ENCODE results near the gene ANKS1A.

DNA sequence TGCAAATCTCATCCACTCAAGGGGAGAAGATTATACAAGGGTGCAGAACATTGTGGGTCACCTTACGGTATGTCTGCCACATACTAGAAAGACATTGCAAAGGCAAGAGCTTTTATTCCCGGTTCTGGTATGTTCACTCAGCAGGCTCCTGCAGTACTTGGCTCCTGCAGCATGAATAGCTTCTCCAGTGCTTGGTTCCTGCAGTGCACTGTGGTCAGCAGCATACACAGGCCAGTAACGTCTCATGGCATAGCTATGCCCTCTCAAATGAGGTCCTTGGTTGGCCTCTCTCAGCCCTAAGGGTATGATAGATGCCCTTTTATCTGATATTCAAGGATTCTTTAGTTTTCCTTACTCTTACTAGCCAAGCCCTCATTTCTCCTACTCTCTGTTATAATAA, 239.4 kb downstream of the ANKS1A start:
- TF ChIP-seq, protein P1, sequence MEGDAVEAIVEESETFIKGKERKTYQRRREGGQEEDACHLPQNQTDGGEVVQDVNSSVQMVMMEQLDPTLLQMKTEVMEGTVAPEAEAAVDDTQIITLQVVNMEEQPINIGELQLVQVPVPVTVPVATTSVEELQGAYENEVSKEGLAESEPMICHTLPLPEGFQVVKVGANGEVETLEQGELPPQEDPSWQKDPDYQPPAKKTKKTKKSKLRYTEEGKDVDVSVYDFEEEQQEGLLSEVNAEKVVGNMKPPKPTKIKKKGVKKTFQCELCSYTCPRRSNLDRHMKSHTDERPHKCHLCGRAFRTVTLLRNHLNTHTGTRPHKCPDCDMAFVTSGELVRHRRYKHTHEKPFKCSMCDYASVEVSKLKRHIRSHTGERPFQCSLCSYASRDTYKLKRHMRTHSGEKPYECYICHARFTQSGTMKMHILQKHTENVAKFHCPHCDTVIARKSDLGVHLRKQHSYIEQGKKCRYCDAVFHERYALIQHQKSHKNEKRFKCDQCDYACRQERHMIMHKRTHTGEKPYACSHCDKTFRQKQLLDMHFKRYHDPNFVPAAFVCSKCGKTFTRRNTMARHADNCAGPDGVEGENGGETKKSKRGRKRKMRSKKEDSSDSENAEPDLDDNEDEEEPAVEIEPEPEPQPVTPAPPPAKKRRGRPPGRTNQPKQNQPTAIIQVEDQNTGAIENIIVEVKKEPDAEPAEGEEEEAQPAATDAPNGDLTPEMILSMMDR (conservative IDR thresholded peaks at IDR 0.05; ENCODE audit: low read depth in 2 of 2), result no peak
- TF ChIP-seq POLR2AphosphoS5 (IDR thresholded peaks at IDR 0.05; ENCODE audit: low read depth), result no peak
- TF ChIP-seq EZH2phosphoT487 (IDR thresholded peaks at IDR 0.05; ENCODE audit: unreplicated experiment), result no peak
- no peak for TF ChIP-seq EZH2 (IDR thresholded peaks at IDR 0.05; ENCODE audit: low read depth, unreplicated experiment)
- TF ChIP-seq CREB1 (CRISPR knock-in tag; IDR thresholded peaks at IDR 0.05; ENCODE audit: low read depth), result no peak
- TF ChIP-seq, protein P2, sequence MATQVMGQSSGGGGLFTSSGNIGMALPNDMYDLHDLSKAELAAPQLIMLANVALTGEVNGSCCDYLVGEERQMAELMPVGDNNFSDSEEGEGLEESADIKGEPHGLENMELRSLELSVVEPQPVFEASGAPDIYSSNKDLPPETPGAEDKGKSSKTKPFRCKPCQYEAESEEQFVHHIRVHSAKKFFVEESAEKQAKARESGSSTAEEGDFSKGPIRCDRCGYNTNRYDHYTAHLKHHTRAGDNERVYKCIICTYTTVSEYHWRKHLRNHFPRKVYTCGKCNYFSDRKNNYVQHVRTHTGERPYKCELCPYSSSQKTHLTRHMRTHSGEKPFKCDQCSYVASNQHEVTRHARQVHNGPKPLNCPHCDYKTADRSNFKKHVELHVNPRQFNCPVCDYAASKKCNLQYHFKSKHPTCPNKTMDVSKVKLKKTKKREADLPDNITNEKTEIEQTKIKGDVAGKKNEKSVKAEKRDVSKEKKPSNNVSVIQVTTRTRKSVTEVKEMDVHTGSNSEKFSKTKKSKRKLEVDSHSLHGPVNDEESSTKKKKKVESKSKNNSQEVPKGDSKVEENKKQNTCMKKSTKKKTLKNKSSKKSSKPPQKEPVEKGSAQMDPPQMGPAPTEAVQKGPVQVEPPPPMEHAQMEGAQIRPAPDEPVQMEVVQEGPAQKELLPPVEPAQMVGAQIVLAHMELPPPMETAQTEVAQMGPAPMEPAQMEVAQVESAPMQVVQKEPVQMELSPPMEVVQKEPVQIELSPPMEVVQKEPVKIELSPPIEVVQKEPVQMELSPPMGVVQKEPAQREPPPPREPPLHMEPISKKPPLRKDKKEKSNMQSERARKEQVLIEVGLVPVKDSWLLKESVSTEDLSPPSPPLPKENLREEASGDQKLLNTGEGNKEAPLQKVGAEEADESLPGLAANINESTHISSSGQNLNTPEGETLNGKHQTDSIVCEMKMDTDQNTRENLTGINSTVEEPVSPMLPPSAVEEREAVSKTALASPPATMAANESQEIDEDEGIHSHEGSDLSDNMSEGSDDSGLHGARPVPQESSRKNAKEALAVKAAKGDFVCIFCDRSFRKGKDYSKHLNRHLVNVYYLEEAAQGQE (IDR thresholded peaks at IDR 0.05; ENCODE audit: unreplicated experiment), result no peak
- TF ChIP-seq JUNB (IDR thresholded peaks at IDR 0.05; ENCODE audit: unreplicated experiment), result no peak
- TF ChIP-seq, protein P3, sequence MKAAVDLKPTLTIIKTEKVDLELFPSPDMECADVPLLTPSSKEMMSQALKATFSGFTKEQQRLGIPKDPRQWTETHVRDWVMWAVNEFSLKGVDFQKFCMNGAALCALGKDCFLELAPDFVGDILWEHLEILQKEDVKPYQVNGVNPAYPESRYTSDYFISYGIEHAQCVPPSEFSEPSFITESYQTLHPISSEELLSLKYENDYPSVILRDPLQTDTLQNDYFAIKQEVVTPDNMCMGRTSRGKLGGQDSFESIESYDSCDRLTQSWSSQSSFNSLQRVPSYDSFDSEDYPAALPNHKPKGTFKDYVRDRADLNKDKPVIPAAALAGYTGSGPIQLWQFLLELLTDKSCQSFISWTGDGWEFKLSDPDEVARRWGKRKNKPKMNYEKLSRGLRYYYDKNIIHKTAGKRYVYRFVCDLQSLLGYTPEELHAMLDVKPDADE (IDR thresholded peaks at IDR 0.05), result no peak
- TF ChIP-seq ZNF114 (CRISPR knock-in tag; IDR thresholded peaks at IDR 0.05), result no peak
- TF ChIP-seq STAT1 (IDR thresholded peaks at IDR 0.05; ENCODE audit: unreplicated experiment), result no peak
- TF ChIP-seq NANOG (IDR thresholded peaks at IDR 0.05; ENCODE audit: borderline replicate concordance), result no peak
- no peak for TF ChIP-seq ZNF331 (CRISPR knock-in tag; IDR thresholded peaks at IDR 0.05; ENCODE audit: low read depth)

Data from GM23338 (cell line).